Esophagus muscularis mucosa (tissue), 4 donors: ENCODE data around the gene ZFAND2A. TPM values are rescaled to one million over a fixed set of nuclear protein-coding genes. Genes with fewer than 3 reads are reported as not detected.

Experiments used
- DNase-seq: peaks from one replicate; pipeline ENCODE4 v3.0.0-alpha.2; 2017; ENCODE audit errors: extremely low spot score
- H3K27ac ChIP-seq, 4 donors: fragments of 200-600 bp; sonication (generic); replicated peaks in 1 of 4; 1 replicate in 3 of 4; 2 replicates in 1 of 4; pipeline ENCODE4 v1.5.1; 2016 to 2019; ENCODE audit warnings: mild to moderate bottlenecking in 1 of 4
- H3K27me3 ChIP-seq, 4 donors: fragments of 200-600 bp; sonication (generic); one replicate each; pipeline versions ENCODE4 v1.5.1 to v1.6.0; 2016 to 2019
- H3K36me3 ChIP-seq, 4 donors: fragments of 200-600 bp; sonication (generic); one replicate each; pipeline ENCODE4 v1.5.1; 2016 to 2019
- H3K4me1 ChIP-seq, 4 donors: fragments of 200-600 bp; sonication (generic); one replicate each; pipeline ENCODE4 v1.5.1; 2016 to 2019
- H3K4me3 ChIP-seq, 4 donors: fragments of 200-600 bp; sonication (generic); 1 replicate in 2 of 4; 2 replicates in 2 of 4; pipeline ENCODE4 v1.5.1; 2016 to 2019; ENCODE audit warnings: mild to moderate bottlenecking in 4 of 4, moderate library complexity in 1 of 4
- H3K9me3 ChIP-seq, 4 donors: fragments of 200-600 bp; sonication (generic); 1 replicate in 3 of 4; 2 replicates in 1 of 4; pipeline ENCODE4 v1.5.1; 2016 to 2019
- EP300 ChIP-seq: sonication (generic); formaldehyde crosslinking; IDR thresholded peaks from one replicate; pipeline ENCODE4 v1.6.1; 2017; ENCODE audit warnings: antibody characterized with exemption
- POLR2A ChIP-seq: fragments of 450-650 bp; IDR thresholded peaks from one replicate; pipeline ENCODE4 v1.6.1; 2017; ENCODE audit warnings: antibody characterized with exemption, moderate library complexity, mild to moderate bottlenecking, low read depth
- POLR2AphosphoS5 ChIP-seq, 2 donors: sonication (generic); formaldehyde crosslinking; IDR thresholded peaks; one replicate each; pipeline ENCODE4 v1.6.1; 2017; ENCODE audit warnings: antibody characterized with exemption in 2 of 2
- WGBS: methylation state at CpG from one replicate; pipeline ENCODE4 v1.1.5; 2018; 5-methylcytosine and 5-hydroxymethylcytosine counted together
- intact Hi-C: fragments of 100-400 bp; cut with DNase I; formaldehyde crosslinking; loops from one replicate; pipeline ENCODE4 v1.15.1; 2023
- total RNA-seq, 4 donors: library from RNA; depleted of rRNA; stranded (reverse); fragments of >200 nt; gene quantifications; one replicate each; pipeline versions ENCODE4 v1.1.0 to v1.2.1, GENCODE V29; 2016
- TF ChIP-seq, protein P1 (sequence below), 3 experiments: fragments of 200-600 bp in 2 of 3; fragments of 450-650 bp in 1 of 3; sonication (generic) in 2 of 3; IDR thresholded peaks; one replicate each; pipeline ENCODE4 v1.5.1; 2017 to 2019; ENCODE audit warnings: antibody characterized with exemption in 3 of 3, mild to moderate bottlenecking in 2 of 3, moderate library complexity in 1 of 3

ZFAND2A gene
- total RNA-seq, 4 donors from 2014 or later: 24.3 to 27.5 (median 25.5) TPM

- Histone ChIP-seq H3K36me3 (no peaks in the 10 kb centered on the region), H3K4me1 (no peaks in the 10 kb centered on the region), H3K27me3 (no peaks in the 10 kb centered on the region), H3K9me3 (no peaks in the 10 kb centered on the region), H3K27ac (no peak overlapping the region), H3K4me3 (no peak overlapping the region)
- TF ChIP-seq, protein P1, sequence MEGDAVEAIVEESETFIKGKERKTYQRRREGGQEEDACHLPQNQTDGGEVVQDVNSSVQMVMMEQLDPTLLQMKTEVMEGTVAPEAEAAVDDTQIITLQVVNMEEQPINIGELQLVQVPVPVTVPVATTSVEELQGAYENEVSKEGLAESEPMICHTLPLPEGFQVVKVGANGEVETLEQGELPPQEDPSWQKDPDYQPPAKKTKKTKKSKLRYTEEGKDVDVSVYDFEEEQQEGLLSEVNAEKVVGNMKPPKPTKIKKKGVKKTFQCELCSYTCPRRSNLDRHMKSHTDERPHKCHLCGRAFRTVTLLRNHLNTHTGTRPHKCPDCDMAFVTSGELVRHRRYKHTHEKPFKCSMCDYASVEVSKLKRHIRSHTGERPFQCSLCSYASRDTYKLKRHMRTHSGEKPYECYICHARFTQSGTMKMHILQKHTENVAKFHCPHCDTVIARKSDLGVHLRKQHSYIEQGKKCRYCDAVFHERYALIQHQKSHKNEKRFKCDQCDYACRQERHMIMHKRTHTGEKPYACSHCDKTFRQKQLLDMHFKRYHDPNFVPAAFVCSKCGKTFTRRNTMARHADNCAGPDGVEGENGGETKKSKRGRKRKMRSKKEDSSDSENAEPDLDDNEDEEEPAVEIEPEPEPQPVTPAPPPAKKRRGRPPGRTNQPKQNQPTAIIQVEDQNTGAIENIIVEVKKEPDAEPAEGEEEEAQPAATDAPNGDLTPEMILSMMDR (IDR thresholded peaks at IDR 0.05): no peak
- TF ChIP-seq POLR2AphosphoS5 (IDR thresholded peaks at IDR 0.05): no peak
- TF ChIP-seq EP300: no peak
- TF ChIP-seq POLR2A: no peak
- intact Hi-C loops: no loop called here
- DNase-seq: no peak
- whole genome bisulfite sequencing: 90% methylated on average over 26 of the region's 27 CpGs
Measured at GRCh38 chr7:1106063-1106792, 53.8 kb downstream of the ZFAND2A start.

DNA sequence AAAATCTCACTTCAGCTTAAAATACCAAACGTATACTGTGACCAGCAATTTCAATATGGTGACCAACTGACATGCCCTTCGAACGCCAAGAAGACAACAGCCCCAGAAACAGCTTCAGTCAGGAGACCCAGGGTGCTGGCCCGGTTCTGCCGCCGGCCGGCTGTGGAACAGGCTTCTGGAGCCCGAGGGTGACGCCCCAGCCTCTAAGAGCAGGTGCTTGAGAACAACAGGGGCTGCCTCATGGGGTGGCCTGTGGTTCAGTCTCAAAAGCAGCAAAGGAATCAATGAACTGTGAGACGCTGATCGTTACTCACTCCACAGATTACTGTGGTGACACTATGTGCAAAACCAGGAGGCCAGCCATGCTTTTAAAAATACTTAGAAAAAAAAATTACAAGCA lies 54.8 kb downstream of the ZFAND2A start:
- WGBS: 91% methylated on average over 11 of the region's 11 CpGs
- Histone ChIP-seq H3K4me1 (no peaks in the 10 kb centered on the region), H3K27me3 (no peaks in the 10 kb centered on the region), H3K27ac (no peak overlapping the region), H3K9me3 (no peaks in the 10 kb centered on the region), H3K4me3 (no peak overlapping the region), H3K36me3 (no peaks in the 10 kb centered on the region)
- intact Hi-C loops: no loop called here
- TF ChIP-seq, protein P1 (IDR thresholded peaks at IDR 0.05): no peak
- TF ChIP-seq EP300 (no peak), POLR2A (no peak), POLR2AphosphoS5 (IDR thresholded peaks at IDR 0.05) (no peak)
- DNase-seq: no peak

DNA sequence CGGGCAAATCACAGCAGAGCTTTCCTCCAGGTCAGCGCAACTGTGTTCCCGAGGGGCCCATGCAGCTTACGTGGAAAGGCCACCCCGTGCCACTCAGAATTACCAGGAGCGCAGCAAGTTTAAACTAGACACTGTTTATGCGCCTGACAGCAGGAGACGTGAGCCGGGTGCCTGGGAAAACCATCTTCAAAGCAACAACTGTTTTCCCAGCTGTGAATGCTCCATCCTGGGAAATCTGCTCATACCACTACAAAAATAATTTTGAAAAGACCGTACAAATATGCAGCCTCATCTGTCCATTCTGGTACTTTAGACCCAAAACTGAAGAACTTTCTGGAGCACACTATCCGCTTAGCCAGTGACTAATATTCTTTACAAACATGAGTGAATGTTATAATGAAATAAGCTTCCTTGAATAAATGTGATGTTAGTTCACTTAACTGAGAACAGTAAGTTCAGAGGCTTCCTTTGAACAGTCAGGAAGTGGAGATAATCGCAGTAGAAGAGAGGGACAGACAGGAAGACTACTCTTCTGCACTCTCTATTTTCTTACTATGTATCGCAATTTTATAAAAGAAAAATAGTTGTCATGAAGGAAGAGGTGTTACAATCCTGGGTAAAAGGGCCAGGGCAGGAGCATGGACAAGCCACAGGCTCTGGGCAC lies 55.3 kb downstream of the ZFAND2A start:
- no peaks in the 10 kb centered on the region for H3K36me3 ChIP-seq
- H3K4me1 ChIP-seq: no peaks in the 10 kb centered on the region
- H3K27me3 ChIP-seq: no peaks in the 10 kb centered on the region
- no peaks in the 10 kb centered on the region for H3K9me3 ChIP-seq
- H3K4me3 ChIP-seq: no peak overlapping the region
- WGBS: 83% methylated on average over 7 of the region's 13 CpGs
- intact Hi-C loops: no loop called here
- DNase-seq: no peak
- H3K27ac ChIP-seq: no peak overlapping the region
- TF ChIP-seq, protein P1 (IDR thresholded peaks at IDR 0.05): no peak
- TF ChIP-seq EP300: no peak
- TF ChIP-seq POLR2A: no peak
- no peak for TF ChIP-seq POLR2AphosphoS5 (IDR thresholded peaks at IDR 0.05)

- Histone ChIP-seq H3K27ac (no peak overlapping the region), H3K36me3 (peaks cover 0 to under 1% (median 0%) of the 10 kb centered on the region in 4 donors), H3K27me3 (no peaks in the 10 kb centered on the region), H3K9me3 (no peaks in the 10 kb centered on the region), H3K4me1 (no peaks in the 10 kb centered on the region), H3K4me3 (no peak overlapping the region)
- intact Hi-C loops: no loop called here
- WGBS: 91% methylated on average over 17 of the region's 21 CpGs
- TF ChIP-seq EP300 (no peak), POLR2AphosphoS5 (IDR thresholded peaks at IDR 0.05) (no peak), POLR2A (no peak)
- TF ChIP-seq, protein P1 (IDR thresholded peaks at IDR 0.05): no peak
- no peak for DNase-seq
Measured at GRCh38 chr7:1103789-1104515, 56.0 kb downstream of the ZFAND2A start.
